Measurements from ENCODE around the gene ENOX2.

ENOX2 gene

GRCh38 chrX:130746077-130746476 lies 156.9 kb downstream of the ENOX2 start:
- Histone ChIP-seq H3K14ac (ENCODE audit: low read length in 2 of 2) (no peak overlapping the region), H3K4me2 (ENCODE audit: low read length, poor library complexity, severe bottlenecking) (no peak overlapping the region), H3K23ac (ENCODE audit: low read length in 2 of 2) (no peak overlapping the region), H4K8ac (ENCODE audit: low read length) (no peak overlapping the region), H3K36me3 (ENCODE audit: control insufficient read depth in 1 of 2, insufficient read depth in 2 of 2, low read depth in 1 of 2, low read length in 2 of 2) (no peaks in the 10 kb centered on the region), H3K4ac (ENCODE audit: low read depth in 1 of 2, low read length in 2 of 2) (no peak overlapping the region), H3K4me3 (ENCODE audit: insufficient read depth in 1 of 2, low read depth in 1 of 2, low read length in 2 of 2) (no peak overlapping the region), H2BK12ac (ENCODE audit: low read length in 2 of 2) (no peak overlapping the region), H3K27ac (ENCODE audit: low read length, poor library complexity, severe bottlenecking) (no peak overlapping the region), H3K27me3 (ENCODE audit: control insufficient read depth in 1 of 2, insufficient read depth in 1 of 2, low read length in 2 of 2) (no peaks in the 10 kb centered on the region), H2BK120ac (ENCODE audit: low read depth, low read length) (no peak overlapping the region), H2AFZ (ENCODE audit: low read depth, low read length) (no peak overlapping the region), H2BK15ac (ENCODE audit: low read depth, poor library complexity, severe bottlenecking) (no peak overlapping the region), H2AK5ac (ENCODE audit: low read length, severe bottlenecking) (no peak overlapping the region), H3K79me1 (replicated peaks; ENCODE audit: low read length, poor library complexity, severe bottlenecking) (no peaks in the 10 kb centered on the region), H3K9me3 (ENCODE audit: control insufficient read depth, low read length) (no peaks in the 10 kb centered on the region), H3K4me1 (ENCODE audit: control insufficient read depth, insufficient read depth, low read depth, low read length) (no peaks in the 10 kb centered on the region), H3K18ac (ENCODE audit: low read depth in 1 of 2, low read length in 2 of 2) (no peak overlapping the region), H2BK5ac (ENCODE audit: low read depth, low read length, poor library complexity, severe bottlenecking) (no peak overlapping the region), H3K9ac (ENCODE audit: low read length) (no peak overlapping the region), H4K91ac (ENCODE audit: low read length) (no peak overlapping the region)
- no peak for DNase-seq
- 99% methylated on average over 3 of the region's 3 CpGs for WGBS

DNA sequence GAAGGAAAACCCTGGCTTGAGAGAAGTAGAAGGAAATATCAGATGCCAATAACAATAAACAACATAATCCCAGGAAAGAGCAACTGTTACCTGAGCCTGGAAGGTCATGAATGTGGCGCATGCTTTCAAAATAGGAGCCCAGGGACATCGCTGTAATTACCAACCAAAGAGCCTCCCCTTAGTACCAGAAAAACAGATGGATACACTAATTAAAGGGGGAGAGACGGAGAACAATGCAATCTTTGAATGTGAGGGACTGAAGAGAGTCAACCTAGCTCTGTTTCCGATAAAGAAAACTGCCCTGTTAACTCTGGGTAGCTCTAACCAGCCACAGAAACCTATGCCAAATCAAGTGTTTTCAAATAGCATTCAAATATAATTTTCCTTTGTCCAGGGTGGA lies 161.4 kb downstream of the ENOX2 start:
- no peak overlapping the region for H3K23ac ChIP-seq (ENCODE audit: low read length in 2 of 2)
- no peak overlapping the region for H4K8ac ChIP-seq (ENCODE audit: low read length)
- WGBS = 100% methylated on average over 1 of the region's 4 CpGs

GRCh38 chrX:130741151-130741550 lies 161.9 kb downstream of the ENOX2 start:
- Histone ChIP-seq H3K9ac (ENCODE audit: low read length) (no peak overlapping the region), H2BK120ac (ENCODE audit: low read depth, low read length) (no peak overlapping the region), H3K9me3 (ENCODE audit: control insufficient read depth, low read length) (no peaks in the 10 kb centered on the region), H2AK5ac (ENCODE audit: low read length, severe bottlenecking) (no peak overlapping the region), H3K36me3 (ENCODE audit: control insufficient read depth in 1 of 2, insufficient read depth in 2 of 2, low read depth in 1 of 2, low read length in 2 of 2) (no peaks in the 10 kb centered on the region), H3K23ac (ENCODE audit: low read length in 2 of 2) (no peak overlapping the region), H2BK5ac (ENCODE audit: low read depth, low read length, poor library complexity, severe bottlenecking) (no peak overlapping the region), H3K14ac (ENCODE audit: low read length in 2 of 2) (no peak overlapping the region), H3K4me3 (ENCODE audit: insufficient read depth in 1 of 2, low read depth in 1 of 2, low read length in 2 of 2) (no peak overlapping the region), H3K4ac (ENCODE audit: low read depth in 1 of 2, low read length in 2 of 2) (no peak overlapping the region), H2BK15ac (ENCODE audit: low read depth, poor library complexity, severe bottlenecking) (no peak overlapping the region), H3K27me3 (ENCODE audit: control insufficient read depth in 1 of 2, insufficient read depth in 1 of 2, low read length in 2 of 2) (no peaks in the 10 kb centered on the region), H3K79me1 (replicated peaks; ENCODE audit: low read length, poor library complexity, severe bottlenecking) (no peaks in the 10 kb centered on the region), H4K8ac (ENCODE audit: low read length) (no peak overlapping the region), H2BK12ac (ENCODE audit: low read length in 2 of 2) (no peak overlapping the region), H3K4me1 (ENCODE audit: control insufficient read depth, insufficient read depth, low read depth, low read length) (no peaks in the 10 kb centered on the region), H3K18ac (ENCODE audit: low read depth in 1 of 2, low read length in 2 of 2) (no peak overlapping the region), H4K91ac (ENCODE audit: low read length) (no peak overlapping the region), H3K4me2 (ENCODE audit: low read length, poor library complexity, severe bottlenecking) (no peak overlapping the region), H3K27ac (ENCODE audit: low read length, poor library complexity, severe bottlenecking) (no peak overlapping the region), H2AFZ (ENCODE audit: low read depth, low read length) (no peak overlapping the region)
- DNase-seq = no peak
- WGBS = 0% methylated on average over 1 of the region's 3 CpGs

More for the DNA sequence above, 161.4 kb downstream of the ENOX2 start:
- Histone ChIP-seq H4K91ac (ENCODE audit: low read length) (no peak overlapping the region), H2BK5ac (ENCODE audit: low read depth, low read length, poor library complexity, severe bottlenecking) (no peak overlapping the region), H3K4ac (ENCODE audit: low read depth in 1 of 2, low read length in 2 of 2) (no peak overlapping the region), H3K4me1 (ENCODE audit: control insufficient read depth, insufficient read depth, low read depth, low read length) (no peaks in the 10 kb centered on the region), H3K27me3 (ENCODE audit: control insufficient read depth in 1 of 2, insufficient read depth in 1 of 2, low read length in 2 of 2) (no peaks in the 10 kb centered on the region), H3K18ac (ENCODE audit: low read depth in 1 of 2, low read length in 2 of 2) (no peak overlapping the region), H2BK12ac (ENCODE audit: low read length in 2 of 2) (no peak overlapping the region), H2BK15ac (ENCODE audit: low read depth, poor library complexity, severe bottlenecking) (no peak overlapping the region), H3K27ac (ENCODE audit: low read length, poor library complexity, severe bottlenecking) (no peak overlapping the region), H3K36me3 (ENCODE audit: control insufficient read depth in 1 of 2, insufficient read depth in 2 of 2, low read depth in 1 of 2, low read length in 2 of 2) (no peaks in the 10 kb centered on the region), H3K9me3 (ENCODE audit: control insufficient read depth, low read length) (no peaks in the 10 kb centered on the region), H2AK5ac (ENCODE audit: low read length, severe bottlenecking) (no peak overlapping the region), H2AFZ (ENCODE audit: low read depth, low read length) (no peak overlapping the region), H3K9ac (ENCODE audit: low read length) (no peak overlapping the region), H3K79me1 (replicated peaks; ENCODE audit: low read length, poor library complexity, severe bottlenecking) (no peaks in the 10 kb centered on the region), H3K14ac (ENCODE audit: low read length in 2 of 2) (no peak overlapping the region), H3K4me2 (ENCODE audit: low read length, poor library complexity, severe bottlenecking) (no peak overlapping the region), H3K4me3 (ENCODE audit: insufficient read depth in 1 of 2, low read depth in 1 of 2, low read length in 2 of 2) (no peak overlapping the region), H2BK120ac (ENCODE audit: low read depth, low read length) (no peak overlapping the region)
- no peak for DNase-seq

DNA sequence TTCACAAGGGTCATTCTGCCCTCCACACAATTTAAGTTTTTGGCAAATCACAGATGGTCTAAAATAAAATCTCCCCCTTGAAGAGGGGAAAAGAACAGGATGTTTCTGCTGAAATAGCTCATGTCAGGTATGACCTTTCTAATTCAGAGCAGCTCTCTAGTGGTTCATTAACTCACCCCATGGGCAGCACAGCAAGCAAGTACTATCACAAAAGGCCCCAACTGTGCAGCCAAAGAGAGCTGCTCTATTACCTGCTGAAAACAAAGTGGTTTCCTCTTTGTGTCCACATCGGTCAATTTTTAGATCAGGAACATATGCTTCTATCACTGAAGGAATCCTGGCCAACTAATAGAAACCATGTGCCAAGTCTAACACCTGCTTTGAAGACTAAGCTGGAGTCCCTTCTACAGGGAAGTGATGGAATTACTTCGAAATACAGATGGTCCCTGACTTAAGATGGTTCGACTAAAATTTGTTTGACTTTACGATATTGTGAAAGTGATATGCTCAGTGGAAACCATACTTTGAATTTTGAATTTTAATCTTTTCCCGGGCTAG lies 164.3 kb downstream of the ENOX2 start:
- Histone ChIP-seq H2BK15ac (ENCODE audit: low read depth, poor library complexity, severe bottlenecking) (no peak overlapping the region), H3K36me3 (ENCODE audit: control insufficient read depth in 1 of 2, insufficient read depth in 2 of 2, low read depth in 1 of 2, low read length in 2 of 2) (no peaks in the 10 kb centered on the region)
- WGBS = 97% methylated on average over 5 of the region's 5 CpGs

More for the DNA sequence above, 164.3 kb downstream of the ENOX2 start:
- no peak overlapping the region for H3K23ac ChIP-seq (ENCODE audit: low read length in 2 of 2)
- H3K14ac ChIP-seq (ENCODE audit: low read length in 2 of 2) = no peak overlapping the region
- no peak overlapping the region for H4K8ac ChIP-seq (ENCODE audit: low read length)
- H3K4me2 ChIP-seq (ENCODE audit: low read length, poor library complexity, severe bottlenecking) = no peak overlapping the region
- H2BK5ac ChIP-seq (ENCODE audit: low read depth, low read length, poor library complexity, severe bottlenecking) = no peak overlapping the region
- no peak overlapping the region for H3K9ac ChIP-seq (ENCODE audit: low read length)
- no peak overlapping the region for H3K18ac ChIP-seq (ENCODE audit: low read depth in 1 of 2, low read length in 2 of 2)
- no peak overlapping the region for H2BK12ac ChIP-seq (ENCODE audit: low read length in 2 of 2)
- DNase-seq = no peak
- H3K4ac ChIP-seq (ENCODE audit: low read depth in 1 of 2, low read length in 2 of 2) = no peak overlapping the region
- H3K4me1 ChIP-seq (ENCODE audit: control insufficient read depth, insufficient read depth, low read depth, low read length) = no peaks in the 10 kb centered on the region
- H2AK5ac ChIP-seq (ENCODE audit: low read length, severe bottlenecking) = no peak overlapping the region
- no peak overlapping the region for H2AFZ ChIP-seq (ENCODE audit: low read depth, low read length)
- H4K91ac ChIP-seq (ENCODE audit: low read length) = no peak overlapping the region
- no peak overlapping the region for H2BK120ac ChIP-seq (ENCODE audit: low read depth, low read length)
- no peaks in the 10 kb centered on the region for H3K9me3 ChIP-seq (ENCODE audit: control insufficient read depth, low read length)
- no peaks in the 10 kb centered on the region for H3K27me3 ChIP-seq (ENCODE audit: control insufficient read depth in 1 of 2, insufficient read depth in 1 of 2, low read length in 2 of 2)
- no peak overlapping the region for H3K27ac ChIP-seq (ENCODE audit: low read length, poor library complexity, severe bottlenecking)
- peaks cover 2% of the 10 kb centered on the region for H3K79me1 ChIP-seq (replicated peaks; ENCODE audit: low read length, poor library complexity, severe bottlenecking)
- H3K4me3 ChIP-seq (ENCODE audit: insufficient read depth in 1 of 2, low read depth in 1 of 2, low read length in 2 of 2) = no peak overlapping the region

Measured in mesenchymal stem cell (in vitro differentiated cells and primary cell).